Nucleus accumbens (tissue), 56 donors: ENCODE data around the gene AACS.
A peak's percentile ranks its signal among the peaks of the same experiment; 100 is the strongest.
"Not testable (repeated sequence)": the region's sequence is repeated elsewhere in the genome, so short reads cannot be mapped to it uniquely, and the experiment has no call there.

Experiments used
- DNase-seq, 56 donors: peaks; one replicate each; lab custom pipeline; 2025; lab: John Stamatoyannopoulos, UW

Gene AACS

GRCh38 chr12:125114365-125115141, 49.3 kb downstream of the AACS start:
- no peak for DNase-seq

GRCh38 chr12:125120566-125120965, 55.3 kb downstream of the AACS start:
- DNase-seq, result no peak

GRCh38 chr12:125121106-125121505, 55.9 kb downstream of the AACS start:
- no peak for DNase-seq

- DNase-seq, result no peak
These were observed 57.4 kb downstream of the AACS start for GRCh38 chr12:125122668-125123067.

GRCh38 chr12:125124320-125124966, 59.2 kb downstream of the AACS start:
- DNase-seq, result no peak

GRCh38 chr12:125125271-125125670, 60.0 kb downstream of the AACS start:
- no peak for DNase-seq

- DNase-seq, result no peak
These were observed 63.4 kb downstream of the AACS start for GRCh38 chr12:125128439-125129178.

- peak in 20 of 56 donors; percentile 9 to 53 (median 42) for DNase-seq
These were observed 63.9 kb downstream of the AACS start for GRCh38 chr12:125129179-125129571.

- DNase-seq, result peak in 23 of 56 donors; percentile 14 to 52 (median 34)
These were observed 64.5 kb downstream of the AACS start for GRCh38 chr12:125129591-125130255.

- no peak for DNase-seq
These were observed 66.7 kb downstream of the AACS start for GRCh38 chr12:125131958-125132357.

GRCh38 chr12:125132698-125133400, 67.6 kb downstream of the AACS start:
- peak in 6 of 56 donors; percentile 9 to 35 (median 18) for DNase-seq

GRCh38 chr12:125133616-125134015, 68.4 kb downstream of the AACS start:
- DNase-seq, result no peak

- DNase-seq, result no peak
These were observed 69.3 kb downstream of the AACS start for GRCh38 chr12:125134576-125134975.

- DNase-seq, result no peak
These were observed 70.7 kb downstream of the AACS start for GRCh38 chr12:125135906-125136305.

GRCh38 chr12:125136702-125137101, 71.5 kb downstream of the AACS start:
- no peak for DNase-seq

GRCh38 chr12:125137766-125138344, 72.6 kb downstream of the AACS start:
- DNase-seq, result no peak

GRCh38 chr12:125140279-125141209, 75.3 kb downstream of the AACS start:
- peak in 1 of 56 donors; percentile 30 for DNase-seq

- not testable (repeated sequence) for DNase-seq
These were observed 76.0 kb downstream of the AACS start for GRCh38 chr12:125141210-125141573.

GRCh38 chr12:125142601-125143000, 77.4 kb downstream of the AACS start:
- DNase-seq, result no peak
